ENCODE measurements around the gene SH2D1B.

SH2D1B gene

DNA sequence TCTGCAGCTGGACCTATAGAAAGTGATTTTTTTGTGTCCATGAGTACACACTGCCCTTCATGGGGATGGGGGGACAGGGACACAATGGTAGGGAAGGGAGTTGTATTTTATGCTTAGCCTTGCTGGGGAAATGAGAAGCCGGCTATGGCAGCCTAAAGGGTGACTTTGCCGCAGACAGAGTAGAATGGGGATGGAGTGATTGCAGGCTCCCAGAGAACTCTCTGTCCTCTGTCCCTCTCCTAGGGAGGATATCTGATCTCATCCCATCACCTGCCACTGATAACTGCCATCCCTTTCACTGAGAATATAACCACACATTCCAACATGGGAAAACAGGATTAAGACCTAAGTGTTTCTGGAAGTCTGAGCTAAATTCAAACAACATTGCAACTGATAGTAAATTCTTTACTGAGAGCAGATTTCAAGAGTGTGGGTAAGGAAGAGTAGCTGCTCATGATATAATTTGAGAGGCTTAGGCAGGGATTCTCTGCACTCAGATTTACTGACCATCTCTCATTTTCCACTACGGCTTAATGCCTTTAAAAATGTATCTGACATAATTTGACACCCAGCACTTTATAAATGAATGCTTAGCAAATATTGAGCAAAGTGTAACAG lies 13.9 kb downstream of the SH2D1B start:
- no peak for DNase-seq

DNA sequence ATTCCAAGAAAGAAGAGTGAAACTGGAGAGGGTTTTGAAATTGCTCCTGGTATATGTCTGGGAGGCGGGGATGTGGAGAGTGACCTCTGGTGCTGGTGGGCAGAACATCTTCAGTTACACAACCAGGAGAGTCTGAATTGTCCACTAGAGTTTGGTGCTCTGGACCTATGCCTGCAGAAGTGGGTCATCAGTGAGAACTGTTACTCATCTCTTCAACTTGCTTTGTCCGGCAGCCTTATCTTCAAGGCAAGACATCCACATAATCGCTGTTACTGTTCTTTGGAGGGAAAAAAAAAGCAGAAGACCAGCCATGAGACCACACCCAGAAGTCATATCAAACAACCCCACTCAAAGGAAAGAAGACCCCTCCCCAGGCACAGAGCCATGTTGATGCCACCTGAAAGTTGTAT lies 14.9 kb downstream of the SH2D1B start:
- no peak for DNase-seq

DNA sequence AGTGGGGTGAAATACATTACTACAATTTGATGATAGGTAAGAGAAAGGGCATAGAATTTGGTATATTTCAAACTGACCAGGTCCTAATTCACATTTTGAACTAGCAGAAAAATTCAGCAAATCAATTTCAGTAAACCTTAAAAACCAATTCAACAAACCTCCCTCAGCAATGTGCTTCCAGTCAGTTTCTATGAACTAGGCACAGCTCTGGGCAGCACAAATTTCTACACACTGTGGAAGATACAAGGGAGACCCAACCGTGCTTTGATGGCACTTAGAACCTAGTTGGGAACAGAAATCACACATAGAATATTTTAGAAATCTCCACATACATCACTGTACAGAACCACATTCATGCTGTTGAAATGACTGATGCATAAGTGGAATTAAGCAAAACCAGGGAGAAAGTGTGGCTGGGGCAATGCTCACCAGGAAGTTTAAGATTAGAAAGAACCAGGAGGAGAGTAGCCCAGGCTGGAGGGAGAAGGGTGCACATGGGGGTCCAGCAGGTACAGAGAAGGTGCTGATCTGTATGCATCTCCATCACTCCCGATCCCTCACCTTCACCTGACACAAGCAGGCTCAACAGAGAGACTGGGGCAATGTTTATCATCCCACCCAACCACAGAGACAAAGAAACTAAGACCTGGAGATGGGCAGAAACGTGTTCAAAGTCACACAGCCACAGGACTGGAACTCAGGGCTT lies 15.6 kb downstream of the SH2D1B start:
- no peak for DNase-seq

DNA sequence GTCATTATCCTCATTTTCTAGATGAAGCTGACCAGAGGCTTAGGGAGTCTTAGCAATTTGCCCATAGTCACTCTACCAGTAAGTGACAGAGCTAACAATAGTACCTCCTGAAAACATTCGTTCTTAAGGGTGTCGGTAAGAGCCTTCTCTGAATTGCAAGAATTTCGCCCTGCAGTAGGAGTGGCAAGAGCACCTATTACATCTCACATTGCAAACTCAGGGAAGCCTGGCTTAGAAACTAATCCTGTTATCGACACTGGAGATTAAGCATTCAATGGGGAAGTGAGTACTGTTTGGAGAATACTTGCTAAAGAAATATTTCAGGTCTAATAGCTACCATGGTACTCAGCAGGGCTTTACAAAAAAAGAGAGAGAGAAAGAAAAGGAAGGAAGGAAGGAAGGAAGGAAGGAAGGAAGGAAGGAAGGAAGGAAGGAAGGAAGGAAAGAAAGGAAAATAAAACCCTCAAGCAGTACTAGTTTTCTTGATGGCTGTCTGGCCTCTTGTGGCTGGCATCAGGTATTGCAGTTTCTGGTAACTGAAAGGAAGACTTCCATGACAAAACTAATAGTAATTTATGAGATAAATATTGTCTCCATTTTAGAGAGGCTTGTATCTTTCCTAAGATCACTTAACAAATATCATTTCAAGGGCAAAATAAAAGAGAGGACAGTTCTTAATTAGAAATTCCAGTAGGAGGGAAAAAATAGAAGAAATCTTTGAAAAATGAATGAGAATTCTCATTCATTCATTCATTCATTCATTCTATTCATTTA lies 20.0 kb downstream of the SH2D1B start:
- peak; percentile 62 for DNase-seq

- no peak for DNase-seq
These were observed 21.3 kb downstream of the SH2D1B start for GRCh38 chr1:162390396-162391185.

GRCh38 chr1:162389971-162390370 lies 22.0 kb downstream of the SH2D1B start:
- no peak for DNase-seq

- DNase-seq: peak; percentile 88
These were observed 22.7 kb downstream of the SH2D1B start for GRCh38 chr1:162389021-162389818.

DNA sequence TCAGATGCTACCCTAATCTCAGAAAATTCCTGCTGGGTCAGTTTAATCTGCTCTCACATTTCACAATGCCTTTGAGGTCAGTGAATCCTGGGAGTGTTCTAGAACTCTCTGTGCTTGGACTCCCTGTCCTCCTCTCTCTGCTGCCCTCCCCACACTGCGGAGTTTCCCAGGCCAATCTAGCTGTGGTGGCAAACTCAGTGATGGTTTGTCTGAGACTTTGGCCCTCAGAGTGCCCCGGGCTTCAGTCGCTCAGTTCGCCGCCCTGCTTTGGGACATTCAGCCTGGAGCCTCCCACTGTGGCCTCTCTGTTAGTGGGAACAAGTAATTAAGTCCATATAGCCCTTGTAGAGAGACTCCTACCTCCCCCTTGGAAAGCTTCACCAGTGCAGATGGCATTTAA lies 23.3 kb downstream of the SH2D1B start:
- no peak for DNase-seq

- no peak for DNase-seq
These were observed 23.8 kb downstream of the SH2D1B start for GRCh38 chr1:162388083-162388594.

GRCh38 chr1:162387226-162388082 lies 24.5 kb downstream of the SH2D1B start:
- DNase-seq: no peak

DNA sequence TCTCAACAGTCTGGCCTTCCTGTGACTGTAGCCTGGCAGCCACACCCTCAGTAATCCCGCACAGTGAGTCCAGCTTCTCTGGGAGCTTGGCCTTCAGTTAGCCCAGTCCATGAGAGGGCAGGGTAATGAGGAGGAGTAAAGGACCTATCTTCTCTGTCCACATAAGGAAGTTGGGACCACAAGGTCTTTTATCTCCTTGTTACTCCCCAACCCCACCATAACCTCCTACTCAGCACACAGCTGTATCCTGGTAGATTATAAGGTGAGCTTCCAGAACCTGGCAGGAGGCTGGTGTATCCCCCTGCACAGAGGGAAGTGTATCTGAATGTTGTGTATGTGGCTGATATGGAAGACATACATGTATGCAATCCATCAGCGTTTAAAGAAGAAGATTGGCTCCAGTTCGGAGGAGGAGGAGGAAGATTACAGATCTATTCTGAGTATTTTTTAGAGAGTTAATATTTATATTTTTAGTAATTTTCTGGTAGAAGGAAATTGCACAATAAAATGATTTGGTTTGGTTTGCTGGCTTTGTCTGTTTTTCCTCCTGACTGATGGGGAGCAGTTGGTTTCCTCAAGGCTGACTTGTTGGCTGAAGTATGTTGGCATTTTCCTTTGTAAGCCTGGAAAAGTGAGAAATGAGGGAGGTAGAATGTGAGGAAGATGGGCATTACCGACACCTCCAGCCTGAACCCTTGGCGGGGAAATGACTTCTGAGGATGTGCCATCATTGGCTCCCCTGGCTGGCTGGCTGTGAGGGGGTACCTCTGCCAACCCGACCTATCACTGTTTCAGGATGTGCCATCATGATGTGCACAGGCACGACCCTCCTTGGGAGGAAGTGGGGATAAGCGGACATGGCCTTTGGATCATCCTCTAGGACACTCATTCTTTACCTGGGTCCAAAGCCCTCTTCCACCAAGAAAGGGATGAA lies 25.4 kb downstream of the SH2D1B start:
- DNase-seq: no peak

GRCh38 chr1:162385702-162386101 lies 26.2 kb downstream of the SH2D1B start:
- DNase-seq: no peak

DNA sequence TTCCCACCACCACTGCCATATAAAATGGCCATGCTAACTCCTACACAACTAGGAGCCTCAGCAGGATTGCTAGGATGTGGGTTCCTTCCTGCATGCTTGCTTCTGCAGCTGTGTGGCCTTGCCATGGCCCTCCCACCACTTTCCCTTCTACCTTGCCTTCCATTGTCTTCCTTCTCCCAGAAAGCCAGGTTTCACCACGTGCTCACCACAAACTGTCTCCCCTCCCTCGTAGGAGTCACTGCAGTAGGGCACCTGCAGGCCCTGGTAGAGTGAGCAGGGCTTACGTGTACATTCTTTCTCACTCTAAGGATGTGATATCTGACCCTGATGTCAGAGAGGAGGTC lies 26.7 kb downstream of the SH2D1B start:
- DNase-seq: no peak

DNA sequence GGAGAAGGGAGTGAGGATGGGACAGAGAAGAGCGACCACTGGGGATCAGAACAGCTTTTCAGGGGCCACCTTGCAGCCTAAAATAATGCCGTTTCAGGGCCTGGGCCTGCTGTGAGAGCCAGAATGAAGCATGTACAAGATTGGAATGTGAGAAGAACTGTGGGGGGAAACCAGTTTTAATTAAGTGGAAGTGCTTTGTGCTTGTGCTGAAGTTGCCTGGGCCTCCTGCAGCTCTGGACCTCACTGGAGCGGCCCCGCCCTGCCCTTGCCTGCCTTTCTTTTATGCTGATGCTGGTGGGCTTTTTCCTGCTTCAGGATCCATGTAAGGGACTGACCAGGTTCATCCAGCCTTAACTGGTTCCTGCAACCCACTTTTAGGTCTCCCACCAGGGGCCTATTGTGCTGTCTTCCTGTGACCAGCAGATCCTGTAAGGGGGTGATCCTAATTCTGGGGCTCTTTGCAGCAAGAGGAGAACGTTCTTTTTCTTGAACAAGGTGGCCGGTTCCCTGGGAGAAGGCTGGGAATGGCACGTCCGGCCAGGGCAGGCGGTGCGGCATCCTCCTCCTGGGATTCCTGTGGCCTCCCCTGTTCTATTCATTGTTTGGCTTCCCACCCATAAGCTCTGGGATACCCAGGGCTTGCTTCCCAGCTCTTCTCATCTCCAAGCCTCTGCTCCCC lies 27.2 kb downstream of the SH2D1B start:
- DNase-seq: no peak

GRCh38 chr1:162384116-162384515 lies 27.8 kb downstream of the SH2D1B start:
- no peak for DNase-seq

GRCh38 chr1:162383516-162383915 lies 28.4 kb downstream of the SH2D1B start:
- no peak for DNase-seq

DNA sequence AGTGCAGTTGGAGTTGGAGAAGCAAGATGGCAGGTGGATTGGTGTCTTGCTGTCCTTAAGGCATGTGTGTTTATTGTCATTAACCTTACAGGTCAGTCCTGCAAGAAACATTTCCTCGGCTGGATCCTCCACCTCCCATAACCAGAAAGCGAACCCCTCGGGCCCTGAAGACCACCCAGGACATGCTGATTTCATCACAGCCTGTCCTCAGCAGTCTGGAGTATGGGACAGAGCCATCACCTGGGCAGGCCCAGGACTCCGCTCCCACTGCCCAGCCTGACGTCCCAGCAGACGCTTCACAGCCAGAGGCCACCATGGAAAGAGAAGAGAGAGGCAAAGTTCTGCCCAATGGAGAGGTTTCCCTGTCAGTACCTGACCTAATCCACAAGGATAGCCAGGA lies 28.8 kb downstream of the SH2D1B start:
- no peak for DNase-seq

DNA sequence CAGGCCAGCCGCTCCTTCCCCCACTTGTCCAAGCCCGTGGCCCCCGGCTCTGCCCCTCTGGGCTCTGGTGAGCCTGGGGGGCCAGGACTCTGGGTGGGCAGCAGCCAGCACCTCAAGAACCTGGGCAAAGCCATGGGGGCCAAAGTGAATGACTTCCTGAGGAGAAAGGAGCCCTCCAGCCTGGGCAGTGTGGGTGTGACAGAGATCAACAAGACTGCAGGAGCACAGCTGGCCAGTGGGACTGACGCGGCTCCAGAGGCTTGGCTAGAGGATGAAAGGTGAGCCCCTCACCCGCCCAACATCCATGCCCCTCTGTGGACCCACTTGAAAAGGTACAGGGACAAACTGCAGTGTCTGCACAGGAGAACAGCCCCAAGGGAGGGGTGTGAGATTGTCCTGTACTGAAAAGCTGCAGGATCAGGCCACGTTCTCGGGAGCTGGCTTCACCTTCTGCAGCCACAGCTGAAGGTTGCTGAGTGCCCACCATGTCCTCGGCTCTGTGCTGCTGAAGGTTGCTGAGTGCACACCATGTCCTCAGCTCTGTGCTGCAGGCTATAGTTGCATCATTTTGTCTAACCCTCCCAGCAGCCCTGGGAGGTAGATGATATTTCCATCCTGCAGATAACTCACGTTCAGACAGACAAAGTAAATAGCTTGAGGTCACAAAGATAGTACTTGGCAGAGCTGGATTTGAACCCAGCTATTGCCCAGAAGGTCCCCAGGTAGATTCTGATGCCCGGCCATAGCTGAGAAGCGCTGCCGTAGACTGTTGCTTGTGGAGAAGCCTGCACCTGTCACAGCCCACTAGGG lies 29.8 kb downstream of the SH2D1B start:
- no peak for DNase-seq

GRCh38 chr1:162381383-162381782 lies 30.6 kb downstream of the SH2D1B start, which contains the start of gene C1orf226:
Gene C1orf226 (plus strand): TSS chr1:162381728. CDS start chr1:162381902, 174 bp downstream.
- no peak for DNase-seq

Measured in NCI-H2171 treated with DMSO at 0.1 percent for 48 hours (cell line).